Peyer's patch (tissue), 4 donors: Measurements from ENCODE around the gene CACNA1H. TPM values are rescaled to one million over a fixed set of nuclear protein-coding genes. Genes with fewer than 3 reads are reported as not detected.

Source experiments
- DNase-seq, 3 donors: peaks; one replicate each; pipeline ENCODE4 v3.0.0-alpha.2; 2017 to 2019
- H3K27ac ChIP-seq, 4 donors: fragments of 200-600 bp; sonication (generic); one replicate each; pipeline ENCODE4 v1.5.1; 2016 to 2019
- H3K27me3 ChIP-seq, 2 donors: fragments of 200-600 bp; sonication (generic); one replicate each; pipeline ENCODE4 v1.5.1; 2019
- H3K36me3 ChIP-seq, 3 donors: fragments of 200-600 bp; sonication (generic); one replicate each; pipeline ENCODE4 v1.5.1; 2016 to 2019
- H3K4me1 ChIP-seq, 4 donors: fragments of 200-600 bp; sonication (generic); one replicate each; pipeline ENCODE4 v1.5.1; 2016 to 2019
- H3K4me3 ChIP-seq, 4 donors: fragments of 200-600 bp; sonication (generic); 1 replicate in 3 of 4; 2 replicates in 1 of 4; pipeline ENCODE4 v1.5.1; 2016 to 2019; ENCODE audit warnings: mild to moderate bottlenecking in 1 of 4
- H3K9me3 ChIP-seq, 4 donors: fragments of 200-600 bp; sonication (generic); one replicate each; pipeline ENCODE4 v1.5.1; 2016 to 2019; ENCODE audit warnings: mild to moderate bottlenecking in 1 of 4
- POLR2A ChIP-seq, 2 donors: fragments of 450-650 bp; IDR thresholded peaks; one replicate each; pipeline ENCODE4 v1.5.1; 2017; ENCODE audit warnings: antibody characterized with exemption in 2 of 2, mild to moderate bottlenecking in 2 of 2, moderate library complexity in 2 of 2
- total RNA-seq, 4 donors: library from RNA; depleted of rRNA; stranded (reverse); fragments of >200 nt; gene quantifications; one replicate each; pipeline ENCODE4 v1.1.0, GENCODE V29; 2016
- TF ChIP-seq, protein P1 (sequence below), 6 experiments: fragments of 450-650 bp in 4 of 6; fragments of 200-600 bp in 2 of 6; sonication (generic) in 1 of 6; IDR thresholded peaks; one replicate each; pipeline ENCODE4 v1.5.1; 2017 to 2019; ENCODE audit warnings: antibody characterized with exemption in 6 of 6, mild to moderate bottlenecking in 3 of 6, moderate library complexity in 1 of 6

CACNA1H gene
- total RNA-seq, 4 donors from 2014 or later = 4.0 to 28.9 (median 9.7) TPM

DNA sequence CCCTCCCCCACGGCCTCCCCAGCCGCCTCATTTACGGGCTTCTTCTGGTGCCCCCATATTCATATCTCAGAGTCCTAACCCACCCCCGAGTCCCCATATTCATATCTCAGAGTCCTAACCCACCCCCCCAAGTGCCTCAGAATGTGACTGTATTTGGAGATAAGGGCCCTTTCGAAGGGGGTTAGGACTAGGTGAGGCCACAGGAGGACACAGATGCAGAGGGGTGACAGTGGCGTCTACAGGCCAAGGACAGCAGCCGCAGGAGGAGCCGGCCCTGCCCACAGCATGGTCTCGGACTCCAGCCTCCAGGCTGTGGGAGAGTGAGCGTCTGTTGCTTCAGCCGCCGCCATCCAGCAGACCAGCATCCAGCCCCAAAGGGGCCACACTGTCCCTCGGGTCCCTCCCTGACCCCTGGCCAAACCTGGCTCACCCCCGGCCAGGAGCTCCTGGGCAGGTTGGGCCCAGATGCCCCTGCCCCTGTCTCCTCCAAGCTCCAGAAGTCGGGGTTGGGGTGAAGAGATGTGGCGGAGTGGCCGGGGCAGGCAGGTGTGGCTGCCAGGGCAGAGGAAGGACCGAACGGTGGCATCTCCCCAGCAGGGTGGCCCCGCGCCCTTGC, 25.5 kb downstream of the CACNA1H start:
- peak overlapping the region in 1 of 4 donors; percentile 19 for H3K27ac ChIP-seq
- DNase-seq = no peak
- no peaks in the 10 kb centered on the region for H3K9me3 ChIP-seq
- H3K4me3 ChIP-seq = no peak overlapping the region
- H3K36me3 ChIP-seq = no peaks in the 10 kb centered on the region
- no peaks in the 10 kb centered on the region for H3K27me3 ChIP-seq
- H3K4me1 ChIP-seq = peaks cover 0 to 39% (median 0%) of the 10 kb centered on the region in 4 donors
- TF ChIP-seq POLR2A (IDR thresholded peaks at IDR 0.05) = no peak
- TF ChIP-seq, protein P1, sequence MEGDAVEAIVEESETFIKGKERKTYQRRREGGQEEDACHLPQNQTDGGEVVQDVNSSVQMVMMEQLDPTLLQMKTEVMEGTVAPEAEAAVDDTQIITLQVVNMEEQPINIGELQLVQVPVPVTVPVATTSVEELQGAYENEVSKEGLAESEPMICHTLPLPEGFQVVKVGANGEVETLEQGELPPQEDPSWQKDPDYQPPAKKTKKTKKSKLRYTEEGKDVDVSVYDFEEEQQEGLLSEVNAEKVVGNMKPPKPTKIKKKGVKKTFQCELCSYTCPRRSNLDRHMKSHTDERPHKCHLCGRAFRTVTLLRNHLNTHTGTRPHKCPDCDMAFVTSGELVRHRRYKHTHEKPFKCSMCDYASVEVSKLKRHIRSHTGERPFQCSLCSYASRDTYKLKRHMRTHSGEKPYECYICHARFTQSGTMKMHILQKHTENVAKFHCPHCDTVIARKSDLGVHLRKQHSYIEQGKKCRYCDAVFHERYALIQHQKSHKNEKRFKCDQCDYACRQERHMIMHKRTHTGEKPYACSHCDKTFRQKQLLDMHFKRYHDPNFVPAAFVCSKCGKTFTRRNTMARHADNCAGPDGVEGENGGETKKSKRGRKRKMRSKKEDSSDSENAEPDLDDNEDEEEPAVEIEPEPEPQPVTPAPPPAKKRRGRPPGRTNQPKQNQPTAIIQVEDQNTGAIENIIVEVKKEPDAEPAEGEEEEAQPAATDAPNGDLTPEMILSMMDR (IDR thresholded peaks at IDR 0.05) = no peak

GRCh38 chr16:1180549-1181403, 27.9 kb downstream of the CACNA1H start:
- Histone ChIP-seq H3K27me3 (no peaks in the 10 kb centered on the region), H3K4me1 (peaks cover 0 to 39% (median 0%) of the 10 kb centered on the region in 4 donors), H3K36me3 (no peaks in the 10 kb centered on the region), H3K9me3 (no peaks in the 10 kb centered on the region), H3K4me3 (no peak overlapping the region), H3K27ac (peak overlapping the region in 2 of 4 donors; percentile 49 to 83)
- TF ChIP-seq, protein P1 (IDR thresholded peaks at IDR 0.05) = no peak
- no peak for TF ChIP-seq POLR2A (IDR thresholded peaks at IDR 0.05)
- DNase-seq = no peak

DNA sequence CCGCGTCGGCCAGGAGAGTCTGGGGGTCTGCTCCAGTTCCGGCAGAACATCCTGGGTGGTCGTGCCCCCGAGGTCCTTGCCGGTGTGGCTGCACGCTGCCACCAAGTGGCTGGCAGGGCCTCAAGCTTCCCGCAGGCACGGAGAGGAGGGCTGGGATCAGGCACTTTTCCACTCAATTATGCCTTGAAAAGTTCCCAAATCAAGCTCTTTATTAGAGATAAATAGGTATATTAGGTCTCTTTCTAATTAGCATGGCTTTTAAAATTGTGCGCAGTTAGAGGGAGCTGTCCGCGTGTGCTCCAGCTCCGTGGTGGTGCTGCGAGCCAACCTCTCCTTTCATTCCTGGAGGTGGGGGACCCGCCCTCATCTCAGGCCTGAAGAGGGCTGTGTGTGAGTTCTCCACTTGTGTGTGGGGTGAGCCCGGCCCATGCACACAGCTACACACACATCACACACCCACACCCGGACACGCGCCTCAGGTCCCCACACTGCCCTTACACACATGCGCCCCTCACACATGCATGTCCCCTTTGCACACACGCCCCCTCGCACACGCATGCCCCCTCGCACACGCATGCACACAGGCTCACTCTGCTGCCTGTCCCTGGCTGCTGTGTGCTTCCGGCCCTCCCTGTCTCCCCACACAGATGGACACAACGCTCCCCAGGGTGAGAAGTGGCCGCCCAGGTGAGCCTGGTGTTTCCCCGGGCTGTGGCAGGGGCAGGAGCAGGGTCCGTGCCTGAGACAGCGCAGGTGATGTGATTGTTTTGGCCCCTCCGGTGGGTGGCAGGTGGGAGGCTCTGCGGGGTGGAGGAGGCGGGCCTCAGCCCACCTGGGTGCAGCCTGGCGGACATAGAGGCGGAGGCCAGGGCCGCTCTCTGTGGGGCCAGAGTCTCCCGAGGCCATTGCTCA, 28.8 kb downstream of the CACNA1H start:
- H3K4me3 ChIP-seq = no peak overlapping the region
- no peaks in the 10 kb centered on the region for H3K9me3 ChIP-seq

DNA sequence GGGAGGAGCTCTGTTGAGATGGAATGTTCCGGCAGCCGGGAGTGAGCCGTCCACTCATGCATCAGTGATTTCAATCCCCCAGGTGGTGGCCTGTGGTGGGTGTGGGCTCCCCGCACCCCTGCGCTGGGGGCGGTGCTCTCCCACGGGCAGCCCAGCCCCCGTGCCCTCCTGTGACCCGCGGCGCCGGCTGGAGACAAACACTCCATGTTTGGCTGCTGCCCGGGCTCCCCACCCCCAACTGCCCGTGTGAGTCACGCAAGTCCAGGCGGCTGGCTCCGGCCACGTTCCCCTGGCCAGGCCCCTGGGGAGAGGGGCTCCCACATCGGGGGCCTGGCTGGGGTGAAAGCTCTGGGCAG, 29.4 kb downstream of the CACNA1H start:
- DNase-seq = peak; percentile 18 to 59 (median 54)
- Histone ChIP-seq H3K9me3 (no peaks in the 10 kb centered on the region), H3K4me3 (no peak overlapping the region), H3K4me1 (peaks cover 0 to 39% (median 0%) of the 10 kb centered on the region in 4 donors), H3K36me3 (no peaks in the 10 kb centered on the region), H3K27me3 (no peaks in the 10 kb centered on the region), H3K27ac (peak overlapping the region in 2 of 4 donors; percentile 68 to 83)
- TF ChIP-seq, protein P1 (IDR thresholded peaks at IDR 0.05) = no peak
- no peak for TF ChIP-seq POLR2A (IDR thresholded peaks at IDR 0.05)

More for the DNA sequence above, 28.8 kb downstream of the CACNA1H start:
- TF ChIP-seq, protein P1 (IDR thresholded peaks at IDR 0.05) = no peak
- no peak for TF ChIP-seq POLR2A (IDR thresholded peaks at IDR 0.05)
- Histone ChIP-seq H3K4me1 (peaks cover 0 to 39% (median 0%) of the 10 kb centered on the region in 4 donors), H3K27ac (peak overlapping the region in 2 of 4 donors; percentile 68 to 83), H3K36me3 (no peaks in the 10 kb centered on the region), H3K27me3 (no peaks in the 10 kb centered on the region)
- no peak for DNase-seq
